HepG2 (cell line): ENCODE results near the gene CRISPLD2. TPM values are rescaled to one million over a fixed set of nuclear protein-coding genes. Genes with fewer than 3 reads are reported as not detected.
A peak's percentile ranks its signal among the peaks of the same experiment; 100 is the strongest.

ENCODE experiments used
- ATAC-seq: fragments of 200-7000 bp; cut with Tn5 transposase; 3 replicates; pipeline ENCODE4 v1.9.1; 2020; ENCODE audit warnings: mild to moderate bottlenecking, moderate library complexity
- BruUV-seq: library from RNA; stranded (reverse); fragments of 400-500 nt; replicated peaks from 2 replicates; lab custom pipeline; 2021; lab: Mats Ljungman, UMichigan
- CTCF ChIA-PET: fragments of 300-600 bp; formaldehyde crosslinking; extraction: SDS; loops from one replicate; lab custom pipeline; 2021; ENCODE audit warnings: low total read pairs, inconsistent platforms, low intra/inter-chr PET ratio; lab: Yijun Ruan, JAX
- POLR2A ChIA-PET: fragments of 350-600 bp; sonication (Branson Sonifier 250); formaldehyde crosslinking; loops from one replicate; lab custom pipeline; 2020; ENCODE audit warnings: antibody characterized with exemption, inconsistent platforms; lab: Yijun Ruan, JAX
- DNase-seq: peaks from one replicate; pipeline ENCODE4 v3.0.0-alpha.2; 2015; ENCODE audit warnings: low spot score
- FAIRE-seq: peaks from 3 replicates; lab custom pipeline; 2011; peaks lifted over from hg19 to GRCh38; lab: Jason Lieb, UNC
- H2AFZ ChIP-seq: one replicate; pipeline ENCODE4 v1.6.1; 2011; ENCODE audit warnings: low read length, inconsistent platforms
- H3K27ac ChIP-seq: fragments of 300-600 bp; 3 replicates; pipeline ENCODE4 v1.8.0; 2011; ENCODE audit warnings: mixed run types, mild to moderate bottlenecking, mixed read lengths, low read length, inconsistent platforms; ENCODE audit not compliant: insufficient read depth; ENCODE audit errors: extremely low read length
- H3K27me3 ChIP-seq, 2 experiments: fragments of 200-600 bp in 1 of 2; 2 replicates in 1 of 2; 3 replicates in 1 of 2; pipeline versions ENCODE4 v1.6.0 to v1.8.0; 2011; ENCODE audit warnings: low read length in 2 of 2, mild to moderate bottlenecking in 2 of 2, moderate library complexity in 2 of 2, inconsistent platforms in 1 of 2; ENCODE audit not compliant: insufficient read depth in 2 of 2, control insufficient read depth in 1 of 2
- H3K36me3 ChIP-seq, 2 experiments: fragments of 200-600 bp in 1 of 2; replicated peaks in 1 of 2; 2 replicates in 1 of 2; 3 replicates in 1 of 2; pipeline versions ENCODE4 v1.5.1 to v1.8.0; 2011; ENCODE audit warnings: low read length in 2 of 2, inconsistent platforms in 1 of 2; ENCODE audit not compliant: insufficient read depth in 2 of 2, control insufficient read depth in 1 of 2
- H3K4me1 ChIP-seq: 2 replicates; pipeline ENCODE4 v1.5.1; 2012; ENCODE audit warnings: low read length, inconsistent platforms; ENCODE audit not compliant: insufficient read depth
- H3K4me2 ChIP-seq: 2 replicates; pipeline ENCODE4 v1.6.0; 2011; ENCODE audit warnings: low read depth, low read length, inconsistent platforms
- H3K4me3 ChIP-seq, 3 experiments: fragments of 200-600 bp in 1 of 3; sonication (generic), shearing (Covaris generic) in 1 of 3; replicated peaks in 1 of 3; 2 replicates each; pipeline ENCODE4 v1.5.1; 2011 to 2016; ENCODE audit warnings: low read length in 3 of 3, inconsistent platforms in 2 of 3, low read depth in 2 of 3, mild to moderate bottlenecking in 2 of 3, control low read depth in 1 of 3, mixed read lengths in 1 of 3; ENCODE audit not compliant: insufficient read depth in 1 of 3
- H3K79me2 ChIP-seq: one replicate; pipeline ENCODE4 v1.6.1; 2011; ENCODE audit warnings: low read length, inconsistent platforms; ENCODE audit not compliant: insufficient read depth
- H3K9ac ChIP-seq: 2 replicates; pipeline ENCODE4 v1.6.0; 2011; ENCODE audit warnings: mild to moderate bottlenecking, low read depth, low read length, inconsistent platforms; ENCODE audit not compliant: insufficient read depth
- H3K9me3 ChIP-seq: 2 replicates; pipeline ENCODE4 v1.5.1; 2012; ENCODE audit warnings: mild to moderate bottlenecking, low read length
- H4K20me1 ChIP-seq: 2 replicates; pipeline ENCODE4 v1.6.0; 2011; ENCODE audit warnings: inconsistent platforms, mild to moderate bottlenecking, low read length, moderate library complexity; ENCODE audit not compliant: insufficient read depth
- KDM4B ChIP-seq: sonication (generic); formaldehyde crosslinking; IDR thresholded peaks from 2 replicates; pipeline ENCODE4 v1.4.0; 2020; ENCODE audit warnings: missing genetic modification reagents
- KLF6 ChIP-seq: IDR thresholded peaks from 2 replicates; pipeline ENCODE4 v1.8.0; 2016; ENCODE audit warnings: missing biosample characterization, missing genetic modification reagents
- MIER2 ChIP-seq: IDR thresholded peaks from 2 replicates; pipeline ENCODE4 v1.6.1; 2016; ENCODE audit warnings: missing biosample characterization, missing genetic modification reagents
- MLX ChIP-seq: IDR thresholded peaks from 2 replicates; pipeline ENCODE4 v1.6.1; 2016
- PHF21A ChIP-seq: sonication (generic); formaldehyde crosslinking; IDR thresholded peaks from 2 replicates; pipeline ENCODE4 v1.5.0; 2020; ENCODE audit warnings: mild to moderate bottlenecking, missing genetic modification reagents
- REXO4 ChIP-seq: sonication (generic); formaldehyde crosslinking; IDR thresholded peaks from 2 replicates; pipeline ENCODE4 v1.8.0; 2022; ENCODE audit warnings: missing genetic modification reagents, mild to moderate bottlenecking, borderline replicate concordance
- SMC3 ChIP-seq: IDR thresholded peaks from 2 replicates; pipeline ENCODE4 v1.6.1; 2011; ENCODE audit warnings: low read length, improper control_type of control experiment
- SRF ChIP-seq: IDR thresholded peaks from 2 replicates; pipeline ENCODE4 v1.6.1; 2011; ENCODE audit warnings: mild to moderate bottlenecking, low read depth, low read length, moderate library complexity
- YEATS2 ChIP-seq: sonication (generic); formaldehyde crosslinking; IDR thresholded peaks from 2 replicates; pipeline ENCODE4 v1.4.0; 2020; ENCODE audit warnings: missing genetic modification reagents, borderline replicate concordance
- ZNF337 ChIP-seq: sonication (generic); formaldehyde crosslinking; IDR thresholded peaks from 2 replicates; pipeline ENCODE4 v1.5.1; 2020; ENCODE audit warnings: missing genetic modification reagents, low read depth, mild to moderate bottlenecking, borderline replicate concordance
- ZSCAN31 ChIP-seq: sonication (generic); formaldehyde crosslinking; IDR thresholded peaks from 2 replicates; pipeline ENCODE4 v1.5.0; 2020; ENCODE audit warnings: low read depth, mild to moderate bottlenecking, missing genetic modification reagents
- WGBS: methylation state at CpG from one replicate; pipeline ENCODE4 v1.1.6; 2017; ENCODE audit warnings: low lambda C conversion rate; 5-methylcytosine and 5-hydroxymethylcytosine counted together
- in situ Hi-C: cut with HindIII; loops from 2 replicates; pipeline ENCODE4 v1.10.0; 2017; ENCODE audit warnings: low pct_unique_long_range_greater_than_20kb; ENCODE audit not compliant: extremely low pct_ligation_motif_present
- intact Hi-C: fragments of 100-400 bp; cut with micrococcal nuclease; formaldehyde crosslinking; loops from one replicate; pipeline ENCODE4 v1.10.0; 2022; ENCODE audit not compliant: unreplicated experiment
- polyA plus RNA-seq, 8 experiments: library from polyadenylated mRNA; depleted of rRNA in 3 of 8; stranded (reverse) in 7 of 8; unstranded in 1 of 8; fragments of >200 nt; fragmentation: Illumina TruSeq in 4 of 8; extraction: Trizol in 4 of 8; gene quantifications; 2 replicates each; pipeline versions ENCODE4 v1.2.1 to v1.2.3, GENCODE V29; 2011 to 2016; ENCODE audit warnings: low read depth in 4 of 8, missing spikeins in 1 of 8, mixed read lengths in 1 of 8; ENCODE audit not compliant: insufficient read depth in 1 of 8
- total RNA-seq, 5 experiments: library from RNA; depleted of rRNA; stranded (reverse); fragments of >200 nt; fragmentation: Illumina TruSeq; extraction: Trizol; gene quantifications; 2 replicates each; pipeline ENCODE4 v1.2.3, GENCODE V29; 2016; ENCODE audit warnings: low read depth in 1 of 5
- TF ChIP-seq, protein P1 (sequence below), 2 experiments: IDR thresholded peaks; 2 replicates each; pipeline ENCODE4 v1.6.1; 2011 to 2012; ENCODE audit warnings: low read length in 2 of 2, borderline replicate concordance in 1 of 2, low read depth in 1 of 2, mild to moderate bottlenecking in 1 of 2, moderate library complexity in 1 of 2

CRISPLD2 gene
- total and polyA plus RNA-seq, 2 of the 13 experiments (the other 11 are each of a cell fraction or from before 2014, with no cell fraction given), result 0.04 to 0.31 TPM

DNA sequence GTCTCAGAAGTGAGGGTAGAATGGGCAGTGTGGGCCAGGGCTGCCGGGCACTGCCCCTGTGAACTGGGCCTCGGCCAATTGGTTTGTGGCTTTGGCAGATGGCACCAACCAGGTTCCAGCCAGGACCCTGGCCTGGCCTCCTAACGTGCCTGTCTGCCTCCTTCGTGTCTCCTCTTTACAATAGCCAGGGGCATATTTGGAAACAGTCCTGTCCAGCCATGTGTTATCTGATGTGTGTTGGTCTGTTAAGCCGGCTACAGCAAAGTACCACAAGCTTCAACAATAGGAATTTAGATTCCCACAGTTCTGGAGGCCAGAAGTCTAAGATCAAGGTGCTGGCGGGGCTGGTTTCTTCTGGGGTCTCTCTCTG is 14.6 kb downstream of the CRISPLD2 start:
- ChIA-PET POLR2A (no interaction called here), CTCF (no interaction called here)
- in situ Hi-C loops (no loop called here), intact Hi-C loops (no loop called here)
- Histone ChIP-seq H3K4me1 (0 out of 2 replicates have a peak, but pooled peaks cover 6% of the 10 kb centered on the region), H3K36me3 (no peaks in the 10 kb centered on the region), H3K27me3 (peaks cover 16 to 76% of the 10 kb centered on the region in 2 experiments; a peak in 4 of 5 replicates), H3K4me2 (no peak overlapping the region), H3K27ac (no peak overlapping the region), H3K9ac (no peak overlapping the region), H2AFZ (no peak overlapping the region), H3K9me3 (no peaks in the 10 kb centered on the region), H3K4me3 (no peak overlapping the region), H3K79me2 (no peaks in the 10 kb centered on the region), H4K20me1 (no peaks in the 10 kb centered on the region)
- DNase-seq, result no peak
- FAIRE-seq, result no peak
- ATAC-seq, result no peak
- 42% methylated on average over 2 of the region's 6 CpGs for WGBS
- TF ChIP-seq REXO4 (CRISPR knock-in tag) (no peak), SRF (no peak), YEATS2 (CRISPR knock-in tag) (no peak), MLX (CRISPR knock-in tag) (no peak), SMC3 (no peak), ZNF337 (CRISPR knock-in tag) (no peak), ZSCAN31 (CRISPR knock-in tag) (no peak), KDM4B (CRISPR knock-in tag) (no peak)
- BruUV-seq, result no TSS peak

DNA sequence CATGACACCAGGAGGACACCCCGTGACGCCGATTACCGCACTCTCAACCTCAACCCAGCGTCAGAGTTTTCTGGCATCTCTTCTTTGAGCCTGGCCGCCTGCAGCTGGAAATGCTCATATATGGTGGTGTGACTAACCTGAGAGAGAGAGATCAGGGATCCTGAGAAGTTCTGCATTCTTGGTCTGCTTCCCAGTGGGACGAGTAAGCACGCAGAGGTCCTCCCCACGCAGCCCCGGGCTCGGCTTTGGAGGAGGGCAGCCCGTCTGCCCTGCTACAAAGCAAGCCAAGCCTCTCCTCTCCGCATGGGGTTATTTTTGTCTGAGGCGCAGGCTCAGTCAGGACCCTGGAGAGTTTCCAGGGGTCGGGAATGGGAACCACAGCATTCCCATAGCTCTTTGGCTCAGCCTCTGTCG is 16.5 kb downstream of the CRISPLD2 start:
- no TSS peak for BruUV-seq
- H3K4me2 ChIP-seq, result no peak overlapping the region
- 34% methylated on average over 16 of the region's 16 CpGs for WGBS
- DNase-seq (no peak), ATAC-seq (no peak), FAIRE-seq (no peak)
- intact Hi-C loops (loop anchor here (5.0 kb wide), 1 partner anchor 911 kb away; no protein-coding TSS in a partner anchor), in situ Hi-C loops (no loop called here)
- ChIA-PET POLR2A (no interaction called here), CTCF (no interaction called here)
- H2AFZ ChIP-seq, result no peak overlapping the region
- no peak overlapping the region for H3K9ac ChIP-seq
- H3K79me2 ChIP-seq, result no peaks in the 10 kb centered on the region
- 0 out of 2 replicates have a peak, but pooled peaks cover 6% of the 10 kb centered on the region for H3K4me1 ChIP-seq
- H3K27me3 ChIP-seq, result peaks cover 17 to 78% of the 10 kb centered on the region in 2 experiments
- no peak overlapping the region for H3K4me3 ChIP-seq
- H3K27ac ChIP-seq, result no peak overlapping the region
- H4K20me1 ChIP-seq, result no peaks in the 10 kb centered on the region
- H3K36me3 ChIP-seq, result no peaks in the 10 kb centered on the region
- H3K9me3 ChIP-seq, result no peaks in the 10 kb centered on the region
- TF ChIP-seq, protein P1, sequence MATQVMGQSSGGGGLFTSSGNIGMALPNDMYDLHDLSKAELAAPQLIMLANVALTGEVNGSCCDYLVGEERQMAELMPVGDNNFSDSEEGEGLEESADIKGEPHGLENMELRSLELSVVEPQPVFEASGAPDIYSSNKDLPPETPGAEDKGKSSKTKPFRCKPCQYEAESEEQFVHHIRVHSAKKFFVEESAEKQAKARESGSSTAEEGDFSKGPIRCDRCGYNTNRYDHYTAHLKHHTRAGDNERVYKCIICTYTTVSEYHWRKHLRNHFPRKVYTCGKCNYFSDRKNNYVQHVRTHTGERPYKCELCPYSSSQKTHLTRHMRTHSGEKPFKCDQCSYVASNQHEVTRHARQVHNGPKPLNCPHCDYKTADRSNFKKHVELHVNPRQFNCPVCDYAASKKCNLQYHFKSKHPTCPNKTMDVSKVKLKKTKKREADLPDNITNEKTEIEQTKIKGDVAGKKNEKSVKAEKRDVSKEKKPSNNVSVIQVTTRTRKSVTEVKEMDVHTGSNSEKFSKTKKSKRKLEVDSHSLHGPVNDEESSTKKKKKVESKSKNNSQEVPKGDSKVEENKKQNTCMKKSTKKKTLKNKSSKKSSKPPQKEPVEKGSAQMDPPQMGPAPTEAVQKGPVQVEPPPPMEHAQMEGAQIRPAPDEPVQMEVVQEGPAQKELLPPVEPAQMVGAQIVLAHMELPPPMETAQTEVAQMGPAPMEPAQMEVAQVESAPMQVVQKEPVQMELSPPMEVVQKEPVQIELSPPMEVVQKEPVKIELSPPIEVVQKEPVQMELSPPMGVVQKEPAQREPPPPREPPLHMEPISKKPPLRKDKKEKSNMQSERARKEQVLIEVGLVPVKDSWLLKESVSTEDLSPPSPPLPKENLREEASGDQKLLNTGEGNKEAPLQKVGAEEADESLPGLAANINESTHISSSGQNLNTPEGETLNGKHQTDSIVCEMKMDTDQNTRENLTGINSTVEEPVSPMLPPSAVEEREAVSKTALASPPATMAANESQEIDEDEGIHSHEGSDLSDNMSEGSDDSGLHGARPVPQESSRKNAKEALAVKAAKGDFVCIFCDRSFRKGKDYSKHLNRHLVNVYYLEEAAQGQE (IDR thresholded peaks at IDR 0.05; ENCODE audit: borderline replicate concordance in 1 of 2, low read depth in 1 of 2, low read length in 2 of 2), result peak; percentile 24 to 87
- TF ChIP-seq MIER2 (CRISPR knock-in tag) (peak; percentile 76), PHF21A (CRISPR knock-in tag) (no peak), KLF6 (no peak)
